ENCODE measurements around the gene MACROD2.

Gene MACROD2

DNA sequence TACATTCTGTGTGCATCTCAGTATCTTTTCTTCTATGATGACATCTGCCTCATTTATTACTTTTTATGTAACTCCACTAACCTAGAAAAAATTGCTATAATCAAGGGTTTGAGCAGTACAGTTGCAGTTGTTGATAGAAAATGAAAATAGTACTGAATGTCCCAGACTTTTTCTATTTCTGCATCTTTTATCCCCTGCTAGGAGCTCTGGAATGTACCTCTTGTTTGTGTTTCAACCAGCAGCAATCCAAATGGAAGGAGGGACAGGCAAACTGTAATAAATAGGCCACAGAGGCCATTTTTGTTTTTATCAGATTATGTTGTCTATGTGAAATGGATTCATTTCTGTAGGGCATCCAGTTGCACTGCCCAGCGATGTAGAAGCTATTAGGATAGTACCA lies 2041.0 kb downstream of the MACROD2 start:
- H3K4me3 ChIP-seq (replicated peaks; ENCODE audit: low read depth, low read length) = no peak overlapping the region
- no peak for DNase-seq (ENCODE audit: extremely low read depth, low read depth)
- TF ChIP-seq, protein P1, sequence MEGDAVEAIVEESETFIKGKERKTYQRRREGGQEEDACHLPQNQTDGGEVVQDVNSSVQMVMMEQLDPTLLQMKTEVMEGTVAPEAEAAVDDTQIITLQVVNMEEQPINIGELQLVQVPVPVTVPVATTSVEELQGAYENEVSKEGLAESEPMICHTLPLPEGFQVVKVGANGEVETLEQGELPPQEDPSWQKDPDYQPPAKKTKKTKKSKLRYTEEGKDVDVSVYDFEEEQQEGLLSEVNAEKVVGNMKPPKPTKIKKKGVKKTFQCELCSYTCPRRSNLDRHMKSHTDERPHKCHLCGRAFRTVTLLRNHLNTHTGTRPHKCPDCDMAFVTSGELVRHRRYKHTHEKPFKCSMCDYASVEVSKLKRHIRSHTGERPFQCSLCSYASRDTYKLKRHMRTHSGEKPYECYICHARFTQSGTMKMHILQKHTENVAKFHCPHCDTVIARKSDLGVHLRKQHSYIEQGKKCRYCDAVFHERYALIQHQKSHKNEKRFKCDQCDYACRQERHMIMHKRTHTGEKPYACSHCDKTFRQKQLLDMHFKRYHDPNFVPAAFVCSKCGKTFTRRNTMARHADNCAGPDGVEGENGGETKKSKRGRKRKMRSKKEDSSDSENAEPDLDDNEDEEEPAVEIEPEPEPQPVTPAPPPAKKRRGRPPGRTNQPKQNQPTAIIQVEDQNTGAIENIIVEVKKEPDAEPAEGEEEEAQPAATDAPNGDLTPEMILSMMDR (IDR thresholded peaks at IDR 0.05; ENCODE audit: low read depth, low read length, missing control alignments) = no peak

DNA sequence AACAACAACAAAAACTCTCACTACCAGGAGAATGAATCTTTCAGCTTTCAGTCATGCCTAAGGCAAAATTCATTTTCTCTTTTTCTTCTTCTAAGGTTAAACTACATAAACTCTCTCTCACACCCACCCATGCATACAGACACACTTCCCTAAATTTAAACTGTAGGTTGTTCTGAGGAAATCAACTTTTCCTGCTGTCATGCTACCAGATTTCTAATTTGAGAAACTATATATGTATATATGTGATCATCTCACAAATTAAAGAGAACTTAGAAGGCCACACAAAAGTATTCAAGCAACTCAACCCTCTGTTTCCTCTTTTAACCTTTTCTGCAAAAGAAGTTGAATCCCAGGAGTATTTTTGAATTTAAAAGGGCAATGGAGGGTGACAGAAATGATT lies 2045.4 kb downstream of the MACROD2 start:
- H3K4me3 ChIP-seq (replicated peaks; ENCODE audit: low read depth, low read length) = no peak overlapping the region
- DNase-seq (ENCODE audit: extremely low read depth, low read depth) = no peak
- TF ChIP-seq, protein P1 (IDR thresholded peaks at IDR 0.05; ENCODE audit: low read depth, low read length, missing control alignments) = no peak

DNA sequence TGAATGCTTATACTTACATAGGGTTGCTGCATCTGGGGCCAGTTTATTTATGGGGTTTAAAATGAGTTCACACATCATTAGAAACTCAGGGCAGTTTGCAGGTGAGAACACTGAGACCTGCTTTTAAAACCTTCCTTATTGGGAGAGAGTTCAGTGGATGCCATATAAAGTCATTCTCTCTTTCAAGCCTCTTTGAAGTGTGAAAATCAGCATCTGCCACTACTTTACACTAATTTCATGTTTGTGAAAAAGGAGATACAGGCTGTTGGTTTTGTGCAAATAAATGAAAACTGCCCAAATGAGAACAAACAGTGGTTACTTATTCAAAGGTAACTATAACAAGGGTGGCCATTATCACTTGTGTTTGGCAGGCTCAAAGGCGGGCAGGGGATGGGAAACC lies 2047.4 kb downstream of the MACROD2 start:
- no peak for DNase-seq (ENCODE audit: extremely low read depth, low read depth)
- H3K4me3 ChIP-seq (replicated peaks; ENCODE audit: low read depth, low read length) = no peak overlapping the region
- TF ChIP-seq, protein P1 (IDR thresholded peaks at IDR 0.05; ENCODE audit: low read depth, low read length, missing control alignments) = no peak

DNA sequence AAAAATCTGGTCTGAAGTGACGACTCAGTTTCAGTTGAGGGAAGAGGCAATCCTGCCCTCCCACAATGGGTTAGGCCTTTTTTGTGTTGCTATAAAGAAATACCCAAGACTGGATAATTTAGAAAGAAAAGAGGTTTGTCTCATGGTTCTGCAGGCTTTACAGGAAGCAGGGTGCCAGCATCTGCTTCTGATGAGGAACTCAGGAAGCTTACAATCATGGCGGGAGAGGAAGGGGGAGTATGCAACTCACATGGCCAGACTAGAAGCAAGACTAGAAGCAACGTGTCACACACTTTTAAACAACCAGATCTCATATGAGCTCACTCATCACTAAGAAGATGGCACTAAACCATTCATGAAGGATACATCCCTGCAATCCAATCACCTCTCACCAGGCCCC lies 2048.6 kb downstream of the MACROD2 start:
- TF ChIP-seq, protein P1 (IDR thresholded peaks at IDR 0.05; ENCODE audit: low read depth, low read length, missing control alignments) = no peak
- no peak overlapping the region for H3K4me3 ChIP-seq (replicated peaks; ENCODE audit: low read depth, low read length)

DNA sequence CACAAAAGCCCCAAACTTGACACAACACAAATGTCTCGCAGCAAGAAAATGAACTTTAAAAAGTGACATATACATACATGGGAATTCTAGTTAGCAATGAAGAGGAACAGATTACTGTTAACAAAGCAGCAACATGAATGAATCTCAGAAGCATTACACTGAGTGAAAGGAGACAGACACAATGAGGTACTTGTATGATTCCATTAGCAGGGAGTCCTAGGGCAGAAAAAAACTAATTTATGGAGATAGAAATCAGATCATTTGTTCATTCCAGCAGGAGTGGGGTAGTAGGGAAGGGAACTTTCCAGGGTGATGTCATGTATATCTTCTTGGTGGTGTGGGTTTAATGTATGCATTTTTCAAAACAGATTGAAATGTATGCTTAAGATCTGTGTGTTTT lies 2053.6 kb downstream of the MACROD2 start:
- no peak for DNase-seq (ENCODE audit: extremely low read depth, low read depth)
- H3K4me3 ChIP-seq (replicated peaks; ENCODE audit: low read depth, low read length) = no peak overlapping the region
- TF ChIP-seq, protein P1 (IDR thresholded peaks at IDR 0.05; ENCODE audit: low read depth, low read length, missing control alignments) = no peak

More for the DNA sequence above, 2048.6 kb downstream of the MACROD2 start:
- no peak for DNase-seq (ENCODE audit: extremely low read depth, low read depth)

DNA sequence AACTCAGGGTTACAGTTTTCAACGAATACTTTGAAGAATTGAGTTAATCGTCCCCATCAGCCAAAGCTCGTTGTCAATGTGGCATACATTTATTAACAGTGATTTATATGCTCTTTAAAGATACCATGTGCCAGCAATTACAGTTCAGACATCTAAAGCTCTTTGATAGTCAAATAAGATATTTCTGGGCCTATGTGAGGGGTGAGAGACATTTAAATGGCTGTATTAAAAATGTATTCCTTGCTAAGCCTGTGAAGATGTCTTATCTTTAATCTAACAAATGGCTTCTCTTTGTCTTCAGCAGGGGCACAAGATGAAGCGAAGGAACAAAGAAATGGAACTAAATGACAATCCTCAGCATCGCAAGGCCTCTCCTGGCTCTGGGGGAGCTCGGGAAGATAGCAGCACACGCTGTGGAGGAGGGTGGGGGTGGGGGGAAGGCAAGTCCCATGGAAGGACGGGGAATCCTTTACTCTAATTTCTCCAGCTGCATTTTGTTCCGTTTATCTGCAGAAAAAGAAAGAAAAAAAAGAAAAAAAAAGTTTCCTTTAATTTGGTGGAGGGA lies 2054.3 kb downstream of the MACROD2 start:
- H3K4me3 ChIP-seq (replicated peaks; ENCODE audit: low read depth, low read length) = no peak overlapping the region
- TF ChIP-seq, protein P1 (IDR thresholded peaks at IDR 0.05; ENCODE audit: low read depth, low read length, missing control alignments) = no peak
- no peak for DNase-seq (ENCODE audit: extremely low read depth, low read depth)

DNA sequence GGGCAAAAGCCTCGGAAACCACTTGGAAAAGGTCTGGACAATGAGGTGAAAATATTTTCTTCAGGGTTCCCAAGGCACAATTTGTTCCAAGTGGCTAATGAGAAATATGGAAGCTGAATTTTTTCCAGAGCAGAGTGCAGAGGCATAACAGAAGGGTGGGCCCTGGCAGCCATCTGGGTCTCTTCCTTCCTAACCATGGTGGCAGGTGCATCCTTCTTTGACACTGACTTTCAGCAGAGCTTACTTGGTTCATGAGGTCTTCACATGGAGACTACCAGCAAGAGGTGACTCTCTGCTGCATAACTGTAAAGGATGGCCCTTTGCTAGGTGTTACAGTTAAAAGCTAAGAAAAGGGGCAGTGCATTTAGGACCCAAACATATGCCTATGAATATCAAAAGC lies 2055.1 kb downstream of the MACROD2 start:
- no peak overlapping the region for H3K4me3 ChIP-seq (replicated peaks; ENCODE audit: low read depth, low read length)
- DNase-seq (ENCODE audit: extremely low read depth, low read depth) = no peak
- TF ChIP-seq, protein P1 (IDR thresholded peaks at IDR 0.05; ENCODE audit: low read depth, low read length, missing control alignments) = no peak

All from HFF-Myc (cell line).